Renal cortical epithelial cell (primary cell): ENCODE results near the gene TMEM94. TPM values are rescaled to one million over a fixed set of nuclear protein-coding genes. Genes with fewer than 3 reads are reported as not detected.

Source experiments
- DNase-seq: peaks from one replicate; pipeline ENCODE4 v3.0.0-alpha.2; 2011; ENCODE audit warnings: low read depth
- total RNA-seq: library from RNA; depleted of rRNA; stranded (reverse); fragments of >200 nt; gene quantifications from 2 replicates; pipeline ENCODE4 v1.2.3, GENCODE V29; 2014

TMEM94 gene
- total RNA-seq, 1 donor from 2014 or later = 68.5 TPM

DNA sequence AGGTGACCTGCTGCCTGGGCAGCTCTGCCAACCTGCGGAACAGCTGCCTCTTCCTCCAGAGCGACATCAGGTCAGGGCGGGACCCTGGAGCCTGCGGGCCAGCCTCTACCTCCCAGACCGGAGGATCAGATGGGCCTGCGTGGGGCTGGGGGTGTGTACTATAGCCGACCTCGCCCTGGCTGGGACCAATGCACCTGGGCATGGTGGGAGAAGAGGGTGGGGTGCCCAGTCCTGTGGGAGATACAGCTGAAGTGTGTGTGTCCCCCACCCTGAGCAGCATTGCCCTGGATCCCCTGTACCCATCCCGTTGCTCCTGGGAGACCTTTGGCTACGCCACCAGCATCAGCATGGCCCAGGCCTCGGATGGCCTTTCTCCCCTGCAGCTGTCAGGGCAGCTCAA is 39.6 kb downstream of the TMEM94 start:
- DNase-seq = no peak

DNA sequence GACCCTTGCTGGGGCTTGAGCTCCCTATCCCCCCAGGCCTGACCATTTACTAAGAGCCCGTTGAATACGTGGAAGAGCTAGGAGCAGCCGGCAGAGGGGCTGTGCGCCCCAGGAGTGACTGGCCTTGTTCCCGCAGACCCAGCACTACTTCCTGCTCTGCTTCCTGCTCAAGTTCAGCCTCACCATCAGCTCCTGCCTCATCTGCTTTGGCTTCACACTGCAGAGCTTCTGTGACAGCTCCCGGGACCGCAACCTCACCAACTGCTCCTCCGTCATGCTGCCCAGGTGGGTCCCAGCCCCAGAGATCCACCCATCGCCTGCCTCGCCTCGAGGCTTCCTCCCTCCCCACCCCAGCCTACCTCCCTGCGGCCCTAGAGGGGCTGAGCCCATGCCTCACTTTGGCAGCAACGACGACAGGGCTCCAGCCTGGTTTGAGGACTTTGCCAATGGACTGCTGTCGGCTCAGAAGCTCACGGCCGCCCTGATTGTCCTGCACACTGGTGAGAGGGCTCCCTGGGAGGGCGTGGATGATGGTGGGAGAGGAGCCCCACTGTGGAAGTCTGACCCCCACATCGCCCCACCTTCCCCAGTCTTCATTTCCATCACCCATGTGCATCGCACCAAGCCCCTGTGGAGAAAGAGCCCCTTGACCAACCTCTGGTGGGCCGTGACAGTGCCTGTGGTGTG is 41.7 kb downstream of the TMEM94 start:
- no peak for DNase-seq

DNA sequence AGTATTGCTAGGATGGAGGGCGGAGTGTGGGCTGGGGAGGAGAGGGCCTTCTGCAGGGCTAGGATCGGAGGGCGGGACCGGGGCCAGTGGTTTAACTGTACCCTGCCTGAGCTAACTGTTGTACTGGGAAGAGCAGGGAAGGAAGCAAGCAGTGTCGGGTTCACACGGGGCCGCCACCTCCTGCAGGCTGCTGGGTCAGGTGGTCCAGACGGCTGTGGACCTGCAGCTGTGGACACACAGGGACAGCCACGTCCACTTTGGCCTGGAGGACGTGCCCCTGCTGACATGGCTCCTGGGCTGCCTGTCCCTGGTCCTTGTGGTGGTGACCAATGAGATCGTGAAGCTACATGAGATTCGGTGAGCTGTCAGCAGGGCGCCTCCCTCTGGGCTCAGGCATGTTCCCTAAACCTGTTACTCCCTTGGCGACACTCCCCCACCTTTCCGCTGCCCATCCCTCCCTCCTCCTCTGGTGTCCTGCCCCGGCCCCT is 42.3 kb downstream of the TMEM94 start:
- DNase-seq = no peak

DNA sequence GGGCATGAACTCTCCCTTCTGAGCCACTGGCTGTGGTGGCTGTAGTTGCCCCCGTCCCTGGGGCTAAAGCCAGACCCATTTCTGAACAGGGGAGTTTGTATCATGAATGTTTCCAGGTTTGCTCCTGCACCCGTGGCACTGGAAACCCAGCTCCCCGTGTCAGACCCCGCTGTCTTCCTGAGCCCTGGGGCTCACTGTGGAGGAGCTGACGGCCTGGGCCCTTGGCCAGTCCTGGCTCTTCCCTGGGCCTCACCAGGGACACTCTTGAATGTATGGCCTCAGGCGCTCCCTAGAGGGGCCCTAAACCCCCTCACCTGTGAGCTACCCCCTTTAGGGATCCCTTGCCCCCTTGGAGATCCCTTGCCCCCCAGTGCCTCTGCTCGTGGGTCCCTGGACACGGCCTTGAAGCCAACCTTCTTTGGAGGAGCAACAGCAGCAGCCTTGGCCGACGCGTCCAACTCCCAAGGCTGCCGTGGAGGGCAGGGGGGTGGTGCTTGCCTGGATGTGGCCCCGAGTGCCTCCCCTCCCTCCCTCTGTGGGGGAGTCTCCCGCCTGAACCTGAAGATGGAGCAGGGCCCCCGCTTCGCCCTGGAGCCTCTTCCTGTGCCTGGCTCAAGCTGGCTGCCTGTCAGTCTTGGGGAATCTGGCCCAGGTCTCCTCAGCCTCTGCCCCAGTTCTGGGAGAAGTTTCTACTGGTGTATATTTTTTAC is 43.0 kb downstream of the TMEM94 start:
- no peak for DNase-seq

DNA sequence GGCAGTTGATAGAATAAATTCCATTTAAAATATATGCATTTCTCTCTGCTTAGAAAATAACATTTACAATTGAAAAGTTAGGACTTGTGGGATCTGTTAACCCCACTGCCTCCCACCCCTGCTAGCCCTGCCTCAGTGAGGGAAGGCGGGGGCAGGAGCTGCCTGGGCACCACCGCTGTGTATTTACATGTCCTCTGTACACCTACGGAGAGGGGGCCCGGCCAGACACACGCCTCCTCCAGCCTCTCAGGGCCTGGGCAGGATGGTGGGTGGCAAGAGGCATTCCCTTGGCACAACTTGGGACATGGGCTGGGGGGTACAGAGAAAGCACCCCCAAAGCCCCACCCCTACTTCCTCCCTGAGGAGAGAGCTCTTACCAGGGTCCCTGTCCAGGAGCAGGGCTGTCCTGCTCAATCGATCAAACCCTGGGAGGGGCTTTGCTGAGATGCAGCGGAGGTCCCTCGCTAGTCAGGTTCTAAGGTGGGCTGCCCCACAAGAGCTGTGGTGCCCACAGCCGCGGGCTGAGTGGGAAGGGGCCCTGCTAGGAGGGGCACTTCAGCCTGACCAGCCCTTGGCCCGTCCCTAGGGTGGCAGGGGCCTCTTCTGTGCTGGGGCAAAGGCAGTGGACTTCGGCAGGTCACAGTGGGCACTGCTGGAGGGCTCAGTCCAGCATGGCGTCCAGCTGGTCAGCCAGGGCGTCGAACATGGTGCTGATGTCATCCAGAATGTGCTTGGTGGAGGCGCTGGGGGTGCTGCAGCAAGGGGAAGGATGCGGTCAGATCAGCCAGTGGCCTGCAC is 44.2 kb downstream of the TMEM94 start:
- no peak for DNase-seq

DNA sequence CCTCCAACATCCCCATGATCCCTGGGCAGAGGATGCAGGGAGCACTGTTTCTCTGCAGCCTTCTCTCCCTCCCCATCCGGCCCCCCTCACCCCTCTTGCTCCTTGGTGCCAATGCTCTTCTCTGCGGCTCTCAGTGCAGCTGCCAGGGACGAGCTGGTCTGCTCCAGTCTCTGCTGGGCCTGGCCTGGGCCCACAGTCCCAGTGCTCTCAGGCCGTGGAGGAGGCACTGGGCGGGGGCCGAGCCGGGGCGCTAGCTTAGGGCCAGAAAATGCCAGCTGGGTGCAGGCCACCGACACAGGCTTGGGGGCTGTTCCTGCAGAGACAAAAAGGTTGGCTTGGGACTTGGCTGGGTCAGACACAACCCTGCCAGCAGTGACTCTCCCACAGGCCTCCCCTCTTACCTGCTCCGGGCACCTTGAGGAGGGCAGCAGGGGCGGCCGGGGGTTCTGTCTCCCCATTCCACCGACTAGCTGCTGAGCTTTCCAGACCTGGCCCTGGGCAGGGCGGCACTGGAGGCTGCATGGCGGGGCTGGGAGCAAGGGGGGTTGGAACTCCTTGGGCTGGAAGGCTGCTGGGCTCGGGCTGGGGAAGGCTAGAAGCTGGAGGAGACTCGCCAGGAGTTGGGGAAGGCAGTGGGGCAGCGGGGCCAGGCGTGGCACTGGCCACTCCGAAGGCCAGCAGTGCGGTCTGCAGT is 45.1 kb downstream of the TMEM94 start:
- no peak for DNase-seq

DNA sequence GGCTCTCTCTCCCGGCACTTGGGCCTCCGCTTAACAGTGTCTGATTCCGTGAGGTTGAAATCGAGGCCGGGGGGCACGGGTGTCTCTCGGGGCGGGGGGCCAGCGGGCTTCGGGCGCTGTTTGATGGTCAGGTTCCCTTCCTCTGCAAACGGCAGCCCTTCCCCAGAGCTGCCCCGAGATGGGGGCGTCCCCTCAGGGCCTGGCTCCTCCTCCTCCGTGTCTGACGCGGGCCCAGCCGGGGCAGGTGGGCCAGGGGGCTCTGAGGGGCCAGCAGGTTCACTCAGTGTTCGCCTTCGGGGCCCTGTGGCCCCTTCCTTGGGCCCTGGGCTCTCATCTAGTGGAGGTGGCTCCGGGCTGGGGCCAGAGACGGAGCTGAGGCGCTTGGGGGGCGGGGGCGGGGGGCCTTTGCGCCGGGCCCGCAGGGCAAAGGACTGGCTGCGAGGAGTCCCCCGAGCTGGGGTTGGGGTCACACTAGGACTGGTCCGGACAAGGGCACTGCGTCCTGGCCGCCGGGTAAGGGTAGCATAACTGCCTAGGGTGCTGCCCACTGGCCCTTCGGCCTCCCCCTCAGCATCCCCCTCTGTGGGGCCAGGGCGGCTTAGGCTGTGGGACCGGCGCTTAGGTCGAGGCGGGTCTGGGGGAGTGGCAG is 45.8 kb downstream of the TMEM94 start:
- no peak for DNase-seq

DNA sequence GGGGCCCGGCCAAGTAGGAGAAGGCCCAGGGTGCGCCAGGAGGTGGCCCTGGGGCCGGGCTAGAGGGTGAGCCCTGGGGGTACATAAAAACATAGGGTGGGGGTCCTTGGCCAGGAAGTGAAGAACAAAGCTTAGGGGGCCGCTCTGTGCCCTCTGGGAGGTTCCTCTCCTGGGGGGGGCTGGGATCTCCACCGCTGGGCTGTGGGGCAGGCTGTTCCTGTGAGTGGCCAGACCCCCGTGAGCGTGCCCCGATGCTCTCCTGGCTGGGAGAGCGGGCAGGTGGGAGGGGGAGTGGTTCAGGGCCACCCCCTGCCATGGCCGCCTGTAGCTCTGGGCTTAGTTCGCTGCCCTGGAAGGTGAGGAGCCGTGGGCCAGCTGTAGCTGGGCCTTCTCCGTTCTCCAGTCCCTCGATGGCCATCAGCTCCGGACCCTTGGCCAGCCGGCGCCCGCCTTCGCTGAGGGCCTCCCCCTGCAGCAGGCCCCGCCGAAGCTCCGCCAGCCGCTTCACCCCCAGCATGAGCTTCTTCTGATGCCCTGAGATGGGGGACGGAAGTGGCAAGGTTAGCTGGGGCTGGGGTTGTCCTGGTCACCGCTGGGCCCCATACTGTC is 46.4 kb downstream of the TMEM94 start:
- DNase-seq = no peak

DNA sequence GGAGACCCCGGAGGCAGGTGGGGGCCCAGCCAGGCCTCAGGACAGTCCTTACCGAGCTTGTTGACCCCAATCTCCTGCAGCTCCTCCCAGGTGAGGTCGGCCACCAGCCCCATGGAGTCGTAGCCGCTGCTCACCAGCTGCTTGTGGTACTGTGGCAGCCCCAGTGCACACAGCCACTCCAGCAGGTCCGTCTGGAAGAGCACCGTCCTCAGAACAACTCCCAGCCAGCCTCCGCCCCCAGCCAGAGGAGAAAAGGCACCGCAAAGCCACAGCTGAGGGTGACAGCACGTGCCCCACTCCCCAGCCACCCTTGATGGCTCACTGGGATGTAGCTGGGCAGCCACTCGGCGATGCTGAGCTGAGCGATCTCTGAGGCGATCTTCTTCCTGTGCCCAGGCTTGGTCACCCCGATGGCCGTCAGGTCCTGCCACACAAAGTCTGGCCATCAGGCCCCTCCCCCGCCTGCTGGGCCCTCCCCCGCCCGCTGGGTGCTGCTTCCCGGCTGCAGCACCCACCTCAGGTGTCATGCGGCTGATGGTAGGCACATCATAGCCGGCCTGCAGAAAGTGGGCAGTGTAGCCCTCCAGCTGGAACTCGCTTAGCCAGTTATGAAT is 47.0 kb downstream of the TMEM94 start:
- DNase-seq = no peak

DNA sequence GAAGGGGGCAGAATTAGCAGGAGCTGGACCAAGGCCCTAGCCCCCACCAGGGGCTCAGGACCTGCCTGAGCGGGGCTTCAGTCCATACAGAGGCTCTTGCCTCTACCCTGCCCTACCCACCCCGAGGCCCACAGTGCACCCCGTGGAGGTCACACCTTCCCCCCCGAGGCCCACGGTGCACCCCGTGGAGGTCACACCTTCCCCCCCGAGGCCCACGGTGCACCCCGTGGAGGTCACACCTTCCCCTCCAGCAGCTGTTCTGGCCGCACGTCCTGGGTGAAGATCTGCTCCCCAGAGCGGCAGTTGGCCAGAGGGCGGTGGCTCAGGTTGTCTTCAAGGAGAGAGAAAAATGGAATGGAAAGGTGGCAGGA is 47.5 kb downstream of the TMEM94 start:
- DNase-seq = no peak

DNA sequence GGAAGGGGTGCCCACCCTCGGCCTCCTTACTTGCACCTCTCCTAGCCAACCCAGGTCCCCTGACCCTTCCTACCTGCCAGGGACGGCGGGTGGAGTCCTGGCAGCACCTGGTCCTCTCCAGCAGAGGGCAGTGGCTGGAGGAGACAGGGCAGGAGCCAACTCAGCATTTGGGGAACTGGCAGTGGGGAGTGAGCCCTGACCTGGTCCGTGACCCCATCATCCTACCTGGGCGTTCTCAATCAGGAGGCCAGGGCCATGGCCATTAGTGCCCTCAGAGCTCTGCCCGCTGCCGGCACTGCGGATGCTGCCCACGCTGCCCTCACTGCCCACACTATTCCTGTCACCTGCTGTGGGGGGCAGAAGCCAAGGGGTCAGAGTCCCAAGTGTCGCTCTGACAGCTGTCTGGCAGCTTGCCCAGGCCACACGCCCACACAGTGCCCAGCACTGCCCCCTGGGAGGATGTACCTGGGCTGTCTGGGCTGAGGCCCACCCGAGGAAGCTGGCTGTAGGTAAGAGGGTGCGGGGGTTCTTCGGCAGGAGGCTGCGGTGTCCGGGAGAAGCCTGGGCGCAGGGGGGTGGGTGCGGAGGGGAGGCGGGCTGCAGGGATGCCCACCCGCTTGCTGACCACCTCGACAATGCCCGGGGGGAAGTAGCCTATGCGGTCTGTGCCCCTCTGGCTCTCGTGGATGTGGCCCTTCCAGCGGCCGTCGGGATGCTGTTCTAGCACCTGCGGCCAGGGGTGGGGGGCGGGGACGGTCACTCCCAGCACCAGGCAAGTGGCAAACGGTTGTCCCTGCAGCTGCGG is 48.1 kb downstream of the TMEM94 start:
- no peak for DNase-seq

DNA sequence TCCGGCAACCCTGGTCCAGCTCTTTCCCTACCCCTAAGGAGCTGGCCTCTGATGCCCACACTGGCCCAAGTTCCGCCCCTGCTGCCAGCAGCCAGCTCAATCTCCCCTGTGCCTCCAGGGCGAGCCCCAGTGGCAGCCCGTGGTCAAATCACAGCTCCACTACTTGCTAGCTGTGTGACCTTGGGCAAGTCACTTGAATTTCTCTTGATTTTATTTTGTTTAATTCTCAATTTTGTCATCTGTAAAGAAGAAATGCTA is 48.6 kb downstream of the TMEM94 start:
- DNase-seq = no peak

DNA sequence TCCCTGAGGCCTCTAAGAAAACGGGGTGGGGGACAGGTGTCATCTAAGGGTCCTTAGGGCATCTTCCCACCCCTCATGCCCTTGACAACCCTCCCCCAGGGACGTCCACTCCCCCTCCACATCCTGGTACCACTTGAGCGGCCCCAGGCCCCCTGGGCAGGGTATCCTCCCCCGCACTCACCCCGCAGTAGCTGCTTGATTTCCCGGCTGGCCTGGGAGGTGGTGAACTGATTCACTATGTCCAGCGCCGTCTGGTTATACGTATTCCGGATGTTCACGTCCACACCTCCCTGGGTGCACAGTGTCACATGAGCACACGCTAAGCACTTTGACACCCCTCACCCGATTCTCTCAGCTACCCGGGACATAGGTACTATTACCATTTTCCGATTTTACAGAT is 49.2 kb downstream of the TMEM94 start:
- DNase-seq = no peak

DNA sequence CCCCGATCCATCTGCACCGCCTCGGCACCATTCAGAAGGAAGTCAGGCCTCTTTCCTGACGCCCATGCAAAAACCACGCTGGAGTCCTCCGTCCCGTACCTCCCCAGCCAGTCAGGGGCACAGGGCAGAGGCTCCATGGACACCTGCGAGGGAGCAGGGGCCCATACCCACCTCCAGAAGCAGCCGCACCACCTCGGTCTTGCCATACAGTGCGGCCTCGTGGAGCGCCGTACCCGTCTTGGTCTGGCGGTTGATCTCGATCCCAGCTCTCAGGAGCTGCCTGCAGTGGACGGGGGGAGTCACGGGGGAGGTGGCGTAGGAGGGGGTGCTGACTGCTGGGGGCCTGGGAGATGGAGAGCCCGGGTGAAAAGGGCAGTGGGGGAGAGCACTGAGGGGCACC is 49.7 kb downstream of the TMEM94 start:
- DNase-seq = no peak

DNA sequence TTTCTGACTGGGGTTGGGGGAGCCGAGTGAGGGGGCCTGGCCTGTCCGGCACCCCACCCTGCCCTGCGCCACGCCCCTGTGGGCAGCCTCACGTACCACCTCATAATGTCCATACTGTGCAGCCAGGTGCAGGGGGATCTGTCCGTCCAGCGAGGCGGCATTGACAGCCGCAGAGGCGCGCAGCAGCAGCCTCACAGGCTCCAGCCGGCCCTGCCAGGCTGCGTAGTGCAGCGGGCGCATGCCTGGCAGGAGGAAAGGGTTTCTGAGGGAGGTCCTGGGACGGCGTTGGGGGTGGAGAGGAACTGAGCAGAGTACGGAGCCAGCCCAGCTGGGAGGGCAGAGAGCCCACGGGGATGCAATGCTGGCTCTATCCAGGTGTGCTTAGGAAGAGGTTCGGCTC is 50.5 kb downstream of the TMEM94 start:
- no peak for DNase-seq

DNA sequence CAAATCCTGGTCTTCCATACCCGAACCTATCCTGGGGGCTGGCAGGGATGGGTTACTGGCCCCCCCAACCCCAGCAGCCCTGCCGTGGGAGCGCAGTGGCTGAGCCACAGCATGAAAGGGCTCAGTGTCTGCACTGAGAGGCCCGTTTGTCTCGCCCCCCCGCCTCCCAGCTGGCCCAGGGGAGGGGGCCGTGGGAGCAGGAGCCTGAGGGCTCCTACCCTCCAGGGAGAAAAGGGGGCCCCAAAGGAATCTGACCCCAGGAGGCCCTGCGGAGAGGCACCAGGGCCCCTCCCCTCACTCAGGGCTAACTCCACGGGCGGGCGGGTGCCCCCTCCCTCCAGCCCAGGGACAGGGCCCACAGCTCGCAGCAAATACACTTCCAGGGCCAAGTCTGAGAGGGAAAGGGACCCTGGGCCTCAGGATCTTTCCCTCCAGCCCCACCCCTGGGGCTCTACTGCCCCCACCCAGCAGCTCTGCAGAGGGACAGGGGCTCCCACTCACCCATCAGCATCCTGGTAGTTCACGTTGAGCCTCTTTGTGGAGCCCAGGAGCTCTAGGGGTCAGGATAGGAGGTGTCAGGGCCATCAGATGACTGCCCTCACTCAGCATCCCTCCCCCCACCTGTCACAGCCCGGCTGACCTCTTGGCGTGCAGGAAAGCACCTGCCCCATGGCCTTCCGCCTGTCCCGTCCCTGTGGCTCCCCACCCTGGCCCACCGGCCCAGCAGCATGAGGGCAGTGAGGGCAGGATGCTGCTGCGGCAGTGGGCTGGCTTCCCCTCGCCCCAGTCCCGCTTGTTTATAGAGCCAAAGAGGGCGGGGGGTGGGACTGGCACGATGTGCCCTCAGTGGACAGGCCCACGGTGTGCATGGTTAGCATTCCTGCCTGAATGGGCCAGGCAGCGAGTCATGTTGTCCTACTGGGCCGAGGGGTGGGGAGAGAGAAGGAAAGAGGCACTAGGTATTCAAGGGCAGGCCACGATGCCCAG is 51.6 kb downstream of the TMEM94 start:
- DNase-seq = no peak

DNA sequence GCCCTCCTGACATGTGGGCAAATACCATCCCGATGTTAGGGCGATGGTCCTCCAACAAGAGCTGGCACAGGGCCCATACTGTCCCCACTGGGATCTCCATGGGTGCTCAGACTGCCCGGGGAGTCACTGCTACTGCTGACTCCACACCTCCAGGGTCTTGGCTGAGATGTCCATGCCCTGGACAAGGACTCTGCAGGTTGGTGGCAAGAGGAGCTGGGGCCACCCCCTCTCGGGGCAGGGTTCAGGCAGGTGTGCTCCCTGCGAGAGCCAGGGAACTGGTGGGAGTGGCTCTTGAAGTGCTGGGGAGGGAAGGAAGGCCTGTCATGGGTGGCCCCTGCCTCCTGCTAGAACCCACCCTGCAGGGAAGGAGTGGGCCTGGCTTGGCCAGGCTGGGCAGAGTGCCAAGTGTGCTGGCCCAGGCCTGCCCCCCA is 52.5 kb downstream of the TMEM94 start:
- DNase-seq = no peak

DNA sequence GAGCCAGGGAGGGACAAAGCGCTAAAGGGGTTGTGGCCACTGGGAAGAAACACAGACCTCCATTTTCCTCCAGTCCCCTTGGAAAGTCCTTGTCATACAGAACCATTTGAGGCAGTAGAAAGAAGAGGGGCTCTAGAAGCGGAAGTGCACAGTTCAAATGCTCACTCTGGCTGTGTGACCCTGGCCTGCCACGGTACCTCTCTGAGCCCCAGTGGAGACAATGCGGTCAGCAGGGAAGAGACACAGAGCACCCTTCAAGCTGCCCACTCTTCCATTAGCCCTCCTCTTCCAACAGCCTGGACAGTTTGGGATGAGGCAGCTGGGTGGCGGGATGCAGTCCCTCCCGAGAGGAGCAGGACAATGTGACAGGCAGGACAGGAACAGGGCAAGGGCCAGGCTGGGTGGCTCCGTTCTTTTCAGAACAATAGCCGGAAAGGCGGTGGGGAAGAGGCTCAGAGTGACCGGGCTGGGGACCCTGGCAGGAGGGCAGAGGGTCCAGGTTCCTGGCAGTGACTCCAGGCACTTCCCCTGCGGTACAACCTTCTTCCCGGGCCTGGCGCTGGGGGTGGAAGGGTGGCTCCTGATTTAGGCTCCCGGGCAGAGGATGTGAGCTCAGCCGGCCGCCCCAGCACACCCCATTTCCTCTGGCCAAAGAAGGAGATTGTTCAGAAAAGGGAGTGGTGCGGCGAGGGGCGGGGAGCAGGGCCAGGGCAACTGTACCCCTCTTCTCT is 53.3 kb downstream of the TMEM94 start:
- DNase-seq = no peak
